Thyroid gland (tissue), 4 donors: Measurements from ENCODE around the gene PTMS. TPM values are rescaled to one million over a fixed set of nuclear protein-coding genes. Genes with fewer than 3 reads are reported as not detected.

Experiments
- DNase-seq, 2 donors: peaks; one replicate each; pipeline ENCODE4 v3.0.0-alpha.2; 2019
- H3K27ac ChIP-seq, 3 donors: fragments of 200-600 bp; sonication (generic); 1 replicate in 2 of 3; 2 replicates in 1 of 3; pipeline ENCODE4 v1.5.1; 2016 to 2019; ENCODE audit warnings: mild to moderate bottlenecking in 1 of 3, moderate library complexity in 1 of 3
- H3K27me3 ChIP-seq: fragments of 200-600 bp; sonication (generic); one replicate; pipeline ENCODE4 v1.5.1; 2019
- H3K36me3 ChIP-seq, 2 donors: fragments of 200-600 bp; sonication (generic); one replicate each; pipeline ENCODE4 v1.5.1; 2016 to 2019
- H3K4me1 ChIP-seq, 2 donors: fragments of 200-600 bp; sonication (generic); one replicate each; pipeline ENCODE4 v1.5.1; 2017 to 2019
- H3K4me3 ChIP-seq, 3 donors: fragments of 200-600 bp; sonication (generic); replicated peaks in 1 of 3; 1 replicate in 2 of 3; 2 replicates in 1 of 3; pipeline ENCODE4 v1.5.1; 2016; ENCODE audit warnings: mild to moderate bottlenecking in 1 of 3
- H3K9me3 ChIP-seq: fragments of 200-600 bp; sonication (generic); one replicate; pipeline ENCODE4 v1.5.1; 2017
- POLR2A ChIP-seq, 2 donors: fragments of 450-650 bp; IDR thresholded peaks; one replicate each; pipeline ENCODE4 v1.6.1; 2017; ENCODE audit warnings: antibody characterized with exemption in 2 of 2, mild to moderate bottlenecking in 2 of 2, moderate library complexity in 1 of 2
- WGBS, 2 donors: methylation state at CpG; one replicate each; pipeline ENCODE4 v1.1.5; 2017; 5-methylcytosine and 5-hydroxymethylcytosine counted together
- intact Hi-C: fragments of 100-400 bp; cut with DNase I; formaldehyde crosslinking; loops from one replicate; pipeline ENCODE4 v1.15.1; 2023
- total RNA-seq, 4 donors: library from RNA; depleted of rRNA; stranded (reverse); fragments of >200 nt; gene quantifications; one replicate each; pipeline ENCODE4 v1.2.3, GENCODE V29; 2016
- TF ChIP-seq, protein P1 (sequence below), 6 experiments: fragments of 200-600 bp in 3 of 6; fragments of 450-650 bp in 3 of 6; sonication (generic) in 3 of 6; IDR thresholded peaks; one replicate each; pipeline ENCODE4 v1.5.1; 2016 to 2019; ENCODE audit warnings: antibody characterized with exemption in 6 of 6, mild to moderate bottlenecking in 2 of 6, inconsistent platforms in 1 of 6, moderate library complexity in 1 of 6

The PTMS gene
- total RNA-seq, 4 donors from 2014 or later = 60.0 to 186 (median 103) TPM

DNA sequence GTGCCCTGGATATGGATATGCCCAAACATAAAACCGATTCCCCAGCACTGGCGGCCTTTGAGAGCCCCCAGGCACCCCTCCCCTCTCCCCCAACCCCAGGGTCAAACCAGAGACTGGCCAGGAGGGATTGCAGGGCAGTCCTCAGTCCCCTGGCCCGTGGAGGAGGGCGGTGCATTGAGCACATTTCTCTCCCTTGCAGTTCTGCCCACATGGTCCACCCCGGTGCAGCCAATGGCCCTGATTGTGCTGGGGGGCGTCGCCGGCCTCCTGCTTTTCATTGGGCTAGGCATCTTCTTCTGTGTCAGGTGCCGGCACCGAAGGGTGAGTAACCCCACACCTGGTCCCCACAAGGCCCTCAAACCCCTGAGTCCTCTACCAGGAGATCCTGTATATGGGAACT lies 52.1 kb downstream of the PTMS start:
- peaks cover 0 to 12% of the 10 kb centered on the region in 2 donors for H3K4me1 ChIP-seq
- no peak for DNase-seq
- intact Hi-C loops = no loop called here
- no peak overlapping the region for H3K4me3 ChIP-seq
- TF ChIP-seq, protein P1, sequence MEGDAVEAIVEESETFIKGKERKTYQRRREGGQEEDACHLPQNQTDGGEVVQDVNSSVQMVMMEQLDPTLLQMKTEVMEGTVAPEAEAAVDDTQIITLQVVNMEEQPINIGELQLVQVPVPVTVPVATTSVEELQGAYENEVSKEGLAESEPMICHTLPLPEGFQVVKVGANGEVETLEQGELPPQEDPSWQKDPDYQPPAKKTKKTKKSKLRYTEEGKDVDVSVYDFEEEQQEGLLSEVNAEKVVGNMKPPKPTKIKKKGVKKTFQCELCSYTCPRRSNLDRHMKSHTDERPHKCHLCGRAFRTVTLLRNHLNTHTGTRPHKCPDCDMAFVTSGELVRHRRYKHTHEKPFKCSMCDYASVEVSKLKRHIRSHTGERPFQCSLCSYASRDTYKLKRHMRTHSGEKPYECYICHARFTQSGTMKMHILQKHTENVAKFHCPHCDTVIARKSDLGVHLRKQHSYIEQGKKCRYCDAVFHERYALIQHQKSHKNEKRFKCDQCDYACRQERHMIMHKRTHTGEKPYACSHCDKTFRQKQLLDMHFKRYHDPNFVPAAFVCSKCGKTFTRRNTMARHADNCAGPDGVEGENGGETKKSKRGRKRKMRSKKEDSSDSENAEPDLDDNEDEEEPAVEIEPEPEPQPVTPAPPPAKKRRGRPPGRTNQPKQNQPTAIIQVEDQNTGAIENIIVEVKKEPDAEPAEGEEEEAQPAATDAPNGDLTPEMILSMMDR (IDR thresholded peaks at IDR 0.05) = no peak
- TF ChIP-seq POLR2A (IDR thresholded peaks at IDR 0.05) = no peak
- H3K27me3 ChIP-seq = no peaks in the 10 kb centered on the region
- no peaks in the 10 kb centered on the region for H3K9me3 ChIP-seq
- H3K27ac ChIP-seq = no peak overlapping the region
- 61 to 63% methylated on average over 2 to 10 of the region's 10 CpGs for WGBS, 2 donors
- no peaks in the 10 kb centered on the region for H3K36me3 ChIP-seq

DNA sequence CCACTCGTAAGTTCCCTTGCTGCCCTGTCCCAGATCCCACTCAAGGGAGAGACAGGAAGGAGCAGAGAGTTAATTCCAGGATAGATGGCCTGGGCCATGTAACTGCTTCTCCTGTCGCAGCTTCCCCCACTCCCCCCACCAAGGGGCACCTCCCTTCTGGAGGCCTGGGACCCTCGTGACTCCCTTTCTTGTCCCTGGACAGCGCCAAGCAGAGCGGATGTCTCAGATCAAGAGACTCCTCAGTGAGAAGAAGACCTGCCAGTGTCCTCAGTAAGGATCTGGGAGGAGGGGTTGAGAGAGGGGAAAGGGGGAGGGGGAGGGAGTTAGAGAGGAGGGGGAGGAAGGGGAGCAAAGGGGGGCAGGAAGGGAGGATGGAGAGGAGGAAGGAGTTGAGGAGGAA lies 52.5 kb downstream of the PTMS start:
- no peak for DNase-seq
- Histone ChIP-seq H3K4me3 (no peak overlapping the region), H3K4me1 (peaks cover 0 to 12% of the 10 kb centered on the region in 2 donors), H3K36me3 (no peaks in the 10 kb centered on the region), H3K27me3 (no peaks in the 10 kb centered on the region), H3K9me3 (no peaks in the 10 kb centered on the region), H3K27ac (no peak overlapping the region)
- 65 to 80% methylated on average over 5 of the region's 5 CpGs for WGBS, 2 donors
- intact Hi-C loops = no loop called here
- no peak for TF ChIP-seq POLR2A (IDR thresholded peaks at IDR 0.05)
- TF ChIP-seq, protein P1 (IDR thresholded peaks at IDR 0.05) = no peak

- no peak for DNase-seq
- 83 to 86% methylated on average over 11 to 12 of the region's 13 CpGs for WGBS, 2 donors
- peaks cover 0 to 12% of the 10 kb centered on the region in 2 donors for H3K4me1 ChIP-seq
- no peak overlapping the region for H3K27ac ChIP-seq
- no peaks in the 10 kb centered on the region for H3K27me3 ChIP-seq
- H3K4me3 ChIP-seq = no peak overlapping the region
- intact Hi-C loops = no loop called here
- TF ChIP-seq POLR2A (IDR thresholded peaks at IDR 0.05) = no peak
- TF ChIP-seq, protein P1 (IDR thresholded peaks at IDR 0.05) = no peak
- H3K9me3 ChIP-seq = no peaks in the 10 kb centered on the region
- no peaks in the 10 kb centered on the region for H3K36me3 ChIP-seq
Observed at GRCh38 chr12:6819106-6820030, 53.2 kb downstream of the PTMS start.

GRCh38 chr12:6820166-6820565 lies 54.0 kb downstream of the PTMS start:
- no peak for DNase-seq
- no peak overlapping the region for H3K4me3 ChIP-seq
- no peaks in the 10 kb centered on the region for H3K27me3 ChIP-seq
- no peaks in the 10 kb centered on the region for H3K36me3 ChIP-seq
- H3K4me1 ChIP-seq = peaks cover 0 to 12% of the 10 kb centered on the region in 2 donors
- no peak for TF ChIP-seq POLR2A (IDR thresholded peaks at IDR 0.05)
- TF ChIP-seq, protein P1 (IDR thresholded peaks at IDR 0.05) = no peak
- intact Hi-C loops = no loop called here
- no peak overlapping the region for H3K27ac ChIP-seq
- WGBS, 2 donors = 80 to 81% methylated on average over 4 to 5 of the region's 5 CpGs
- H3K9me3 ChIP-seq = no peaks in the 10 kb centered on the region

Other genes starting within 250 kb of the PTMS start
- 1,000 to 10,000 TPM; 1,191 to 3,596 (median 1,852) TPM for gene GAPDH, start 231.8 kb upstream of the PTMS start, total RNA-seq
- gene IFFO1, start 210.3 kb upstream of the PTMS start, total RNA-seq = 10 to 100 TPM in 1 of 4 donors, 1 to 10 TPM in 3; 5.0 to 10.2 (median 7.5) TPM
- 10 to 100 TPM; 23.0 to 50.8 (median 35.6) TPM for gene NOP2, start 198.1 kb upstream of the PTMS start, total RNA-seq
- 100 to 1,000 TPM; 152 to 337 (median 263) TPM for gene CHD4, start 159.0 kb upstream of the PTMS start, total RNA-seq
- gene LPAR5, start 130.4 kb upstream of the PTMS start, total RNA-seq = 1 to 10 TPM in 3 of 4 donors, under 1 TPM in 1; 0.78 to 8.1 (median 3.5) TPM
- 10 to 100 TPM in 2 of 4 donors, 1 to 10 TPM in 2; 8.9 to 11.4 (median 10.4) TPM for gene ACRBP, start 118.9 kb upstream of the PTMS start, total RNA-seq
- 10 to 100 TPM; 52.7 to 85.1 (median 67.2) TPM for gene ING4, start 103.2 kb upstream of the PTMS start, total RNA-seq
- 10 to 100 TPM; 41.9 to 72.8 (median 53.1) TPM for gene ZNF384, start 77.0 kb upstream of the PTMS start, total RNA-seq
- gene PIANP, start 65.5 kb upstream of the PTMS start, total RNA-seq = under 1 TPM in 2 of 4 donors, not detected in 2; 0.11 to 0.39 TPM
- 10 to 100 TPM; 44.5 to 86.7 (median 63.1) TPM for gene COPS7A, start 42.3 kb upstream of the PTMS start, total RNA-seq
- 100 to 1,000 TPM; 110 to 253 (median 196) TPM for gene MLF2, start 13.2 kb upstream of the PTMS start, total RNA-seq
- under 1 TPM in 1 of 4 donors, not detected in 3; 0.13 TPM for gene LAG3, start 6.2 kb downstream of the PTMS start, total RNA-seq
- gene CD4, start 23.2 kb downstream of the PTMS start, total RNA-seq = 1 to 10 TPM; 3.5 to 8.1 (median 3.9) TPM
- 1 to 10 TPM in 1 of 4 donors, under 1 TPM in 3; 0.34 to 1.1 (median 0.56) TPM for gene GPR162, start 55.5 kb downstream of the PTMS start, total RNA-seq
- 10 to 100 TPM; 13.6 to 27.9 (median 20.3) TPM for gene P3H3, start 62.0 kb downstream of the PTMS start, total RNA-seq
- gene GNB3, start 74.6 kb downstream of the PTMS start, total RNA-seq = 1 to 10 TPM in 3 of 4 donors, under 1 TPM in 1; 0.39 to 3.0 (median 2.1) TPM
- gene CDCA3, start 84.9 kb downstream of the PTMS start, total RNA-seq = 1 to 10 TPM in 2 of 4 donors, under 1 TPM in 2; 0.73 to 1.3 (median 0.90) TPM
- gene USP5, start 85.8 kb downstream of the PTMS start, total RNA-seq = 10 to 100 TPM; 34.7 to 68.6 (median 58.9) TPM
- 100 to 1,000 TPM; 363 to 700 (median 468) TPM for gene TPI1, start 101.2 kb downstream of the PTMS start, total RNA-seq
- 10 to 100 TPM; 16.3 to 35.0 (median 25.6) TPM for gene SPSB2, start 106.9 kb downstream of the PTMS start, total RNA-seq
- 10 to 100 TPM in 3 of 4 donors, 1 to 10 TPM in 1; 8.7 to 16.4 (median 13.0) TPM for gene LRRC23, start 138.5 kb downstream of the PTMS start, total RNA-seq
- gene ENO2, start 148.2 kb downstream of the PTMS start, total RNA-seq = 10 to 100 TPM; 13.0 to 25.3 (median 19.8) TPM
- gene ATN1, start 161.6 kb downstream of the PTMS start, total RNA-seq = 100 to 1,000 TPM in 1 of 4 donors, 10 to 100 TPM in 3; 53.3 to 100 (median 84.9) TPM
- gene RNU7-1, start 177.5 kb downstream of the PTMS start, total RNA-seq = not detected
- gene C12orf57, start 177.7 kb downstream of the PTMS start, total RNA-seq = 100 to 1,000 TPM; 344 to 666 (median 383) TPM
- 10 to 100 TPM; 21.7 to 32.3 (median 31.4) TPM for gene PTPN6, start 185.0 kb downstream of the PTMS start, total RNA-seq
- gene PHB2, start 204.3 kb downstream of the PTMS start, total RNA-seq = 100 to 1,000 TPM; 153 to 284 (median 220) TPM
- 10 to 100 TPM; 19.9 to 53.1 (median 45.6) TPM for gene EMG1, start 204.6 kb downstream of the PTMS start, total RNA-seq